ENCODE data around the gene SYCP3. TPM values are rescaled to one million over a fixed set of nuclear protein-coding genes. Genes with fewer than 3 reads are reported as not detected.

Gene SYCP3
- polyA plus RNA-seq, 1 donor from 2014 or later: 3.4 TPM

DNA sequence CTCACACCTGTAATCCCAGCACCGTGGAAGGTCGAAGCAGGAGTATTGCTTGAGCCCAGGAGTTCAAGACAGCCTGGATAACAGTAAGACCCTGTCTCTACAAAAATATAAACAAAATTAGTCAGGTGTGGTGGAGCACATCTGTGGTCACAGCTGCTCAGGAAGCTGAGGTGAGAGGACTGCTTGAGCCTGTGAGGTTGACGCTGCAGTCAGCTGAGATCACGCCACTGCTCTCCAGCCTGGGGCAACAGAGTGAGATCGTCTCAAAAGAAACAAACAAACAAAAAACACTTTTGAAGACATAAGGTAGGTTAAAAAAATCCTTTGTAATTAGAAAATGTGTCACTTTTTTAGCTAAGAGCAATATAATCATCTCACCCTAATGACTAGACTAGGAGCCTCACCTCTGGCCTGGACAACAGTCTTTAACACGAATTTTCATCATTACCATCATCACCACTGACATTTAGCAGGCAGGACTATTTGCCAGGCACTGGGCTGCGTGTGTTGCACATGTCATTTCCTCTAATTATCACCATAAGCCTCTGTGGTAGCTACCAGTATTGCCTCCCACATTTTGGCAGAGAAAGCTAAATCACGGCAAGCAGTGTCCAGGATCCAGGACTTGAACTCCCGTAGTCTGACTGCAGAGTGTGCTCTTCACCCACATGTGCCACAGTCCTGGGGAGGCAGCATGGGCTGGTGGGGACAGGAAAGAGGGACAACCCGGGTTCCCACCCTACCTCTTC, 4.6 kb upstream of the SYCP3 start:
- H3K9me2 ChIP-seq (ENCODE audit: insufficient read depth, low read length): no peaks in the 10 kb centered on the region
- no peaks in the 10 kb centered on the region for H3K9me3 ChIP-seq (ENCODE audit: low read length)
- no peak overlapping the region for H3K4me3 ChIP-seq (ENCODE audit: low read length)
- peaks cover 6% of the 10 kb centered on the region for H3K36me3 ChIP-seq (ENCODE audit: insufficient read depth, low read length)
- TF ChIP-seq MXI1 (conservative IDR thresholded peaks at IDR 0.05; ENCODE audit: poor library complexity, severe bottlenecking) (no peak), RAD21 (conservative IDR thresholded peaks at IDR 0.05) (no peak)
- no peak overlapping the region for H3K9ac ChIP-seq (ENCODE audit: low read length)
- no peaks in the 10 kb centered on the region for H3F3A ChIP-seq (ENCODE audit: insufficient read depth, low read length, poor library complexity, severe bottlenecking)
- no peaks in the 10 kb centered on the region for H3K79me2 ChIP-seq (replicated peaks; ENCODE audit: insufficient read depth, low read length)
- no peak overlapping the region for H2AFZ ChIP-seq (ENCODE audit: low read depth, low read length)
- no peaks in the 10 kb centered on the region for H4K20me1 ChIP-seq (ENCODE audit: insufficient read depth)
- no peaks in the 10 kb centered on the region for H3K27me3 ChIP-seq (ENCODE audit: insufficient read depth, low read depth, low read length)
- H3K4me2 ChIP-seq (ENCODE audit: low read length): no peak overlapping the region
- no peak overlapping the region for H3K27ac ChIP-seq (ENCODE audit: low read length)

- Histone ChIP-seq H3F3A (ENCODE audit: insufficient read depth, low read length, poor library complexity, severe bottlenecking) (no peaks in the 10 kb centered on the region), H3K27me3 (ENCODE audit: insufficient read depth, low read depth, low read length) (no peaks in the 10 kb centered on the region)
Measured at GRCh38 chr12:101743242-101743641, 4.0 kb upstream of the SYCP3 start.

More at GRCh38 chr12:101743242-101743641, 4.0 kb upstream of the SYCP3 start:
- Histone ChIP-seq H3K27ac (ENCODE audit: low read length) (no peak overlapping the region), H3K4me3 (ENCODE audit: low read length) (no peak overlapping the region), H2AFZ (ENCODE audit: low read depth, low read length) (no peak overlapping the region), H3K79me2 (replicated peaks; ENCODE audit: insufficient read depth, low read length) (no peaks in the 10 kb centered on the region), H3K9ac (ENCODE audit: low read length) (no peak overlapping the region), H3K4me2 (ENCODE audit: low read length) (no peak overlapping the region), H3K9me2 (ENCODE audit: insufficient read depth, low read length) (no peaks in the 10 kb centered on the region), H3K36me3 (ENCODE audit: insufficient read depth, low read length) (peaks cover 5% of the 10 kb centered on the region), H4K20me1 (ENCODE audit: insufficient read depth) (no peaks in the 10 kb centered on the region), H3K9me3 (ENCODE audit: low read length) (no peaks in the 10 kb centered on the region)
- TF ChIP-seq TAF1 (IDR thresholded peaks at IDR 0.05; ENCODE audit: low read depth): no peak
- no peak for TF ChIP-seq EZH2 (IDR thresholded peaks at IDR 0.05; ENCODE audit: borderline replicate concordance, insufficient read depth, low read length, poor library complexity, severe bottlenecking)
- no peak for TF ChIP-seq POLR2AphosphoS5 (IDR thresholded peaks at IDR 0.05)
- TF ChIP-seq EP300 (conservative IDR thresholded peaks at IDR 0.05; ENCODE audit: poor library complexity, severe bottlenecking): no peak
- TF ChIP-seq REST (IDR thresholded peaks at IDR 0.05; ENCODE audit: borderline replicate concordance): no peak
- no peak for TF ChIP-seq MXI1 (conservative IDR thresholded peaks at IDR 0.05; ENCODE audit: poor library complexity, severe bottlenecking)
- TF ChIP-seq SMC3 (conservative IDR thresholded peaks at IDR 0.05; ENCODE audit: poor library complexity): no peak
- no peak for TF ChIP-seq RAD21 (conservative IDR thresholded peaks at IDR 0.05)
- TF ChIP-seq, protein P1, sequence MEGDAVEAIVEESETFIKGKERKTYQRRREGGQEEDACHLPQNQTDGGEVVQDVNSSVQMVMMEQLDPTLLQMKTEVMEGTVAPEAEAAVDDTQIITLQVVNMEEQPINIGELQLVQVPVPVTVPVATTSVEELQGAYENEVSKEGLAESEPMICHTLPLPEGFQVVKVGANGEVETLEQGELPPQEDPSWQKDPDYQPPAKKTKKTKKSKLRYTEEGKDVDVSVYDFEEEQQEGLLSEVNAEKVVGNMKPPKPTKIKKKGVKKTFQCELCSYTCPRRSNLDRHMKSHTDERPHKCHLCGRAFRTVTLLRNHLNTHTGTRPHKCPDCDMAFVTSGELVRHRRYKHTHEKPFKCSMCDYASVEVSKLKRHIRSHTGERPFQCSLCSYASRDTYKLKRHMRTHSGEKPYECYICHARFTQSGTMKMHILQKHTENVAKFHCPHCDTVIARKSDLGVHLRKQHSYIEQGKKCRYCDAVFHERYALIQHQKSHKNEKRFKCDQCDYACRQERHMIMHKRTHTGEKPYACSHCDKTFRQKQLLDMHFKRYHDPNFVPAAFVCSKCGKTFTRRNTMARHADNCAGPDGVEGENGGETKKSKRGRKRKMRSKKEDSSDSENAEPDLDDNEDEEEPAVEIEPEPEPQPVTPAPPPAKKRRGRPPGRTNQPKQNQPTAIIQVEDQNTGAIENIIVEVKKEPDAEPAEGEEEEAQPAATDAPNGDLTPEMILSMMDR (IDR thresholded peaks at IDR 0.05; ENCODE audit: poor library complexity, severe bottlenecking): no peak
